ENCODE data around the gene ARPC4. TPM values are rescaled to one million over a fixed set of nuclear protein-coding genes. Genes with fewer than 3 reads are reported as not detected.
A peak's percentile ranks its signal among the peaks of the same experiment; 100 is the strongest.

ARPC4 gene
- total and polyA plus RNA-seq, 8 donors = 45.5 to 180 (median 123) TPM

GRCh38 chr3:9778143-9779074 lies 14.5 kb upstream of the ARPC4 start:
- Histone ChIP-seq H3K27ac (peak overlapping the region in 1 of 5 donors; percentile 62), H3K4me1 (peaks cover 0 to 34% (median 4%) of the 10 kb centered on the region in 4 donors), H3K36me3 (peaks cover 22 to 45% (median 44%) of the 10 kb centered on the region in 4 donors), H3K9me3 (no peaks in the 10 kb centered on the region), H3K27me3 (no peaks in the 10 kb centered on the region), H3K4me3 (no peak overlapping the region)
- DNase-seq = no peak
- WGBS, 5 donors = 63 to 75% (median 69%) methylated on average over 5 of the region's 5 CpGs
- intact Hi-C loops (cut with DNase I; ENCODE audit: low total_unique reads) = no loop called here
- no peak for TF ChIP-seq POLR2A (IDR thresholded peaks at IDR 0.05)
- no peak for TF ChIP-seq CTCF (IDR thresholded peaks at IDR 0.05)
- no peak for TF ChIP-seq EP300 (IDR thresholded peaks at IDR 0.05)
- no peak for TF ChIP-seq POLR2AphosphoS5 (IDR thresholded peaks at IDR 0.05)

GRCh38 chr3:9779075-9779593 lies 13.7 kb upstream of the ARPC4 start:
- H3K4me3 ChIP-seq = no peak overlapping the region
- no peaks in the 10 kb centered on the region for H3K27me3 ChIP-seq
- H3K9me3 ChIP-seq = no peaks in the 10 kb centered on the region
- peaks cover 28 to 52% (median 51%) of the 10 kb centered on the region in 4 donors for H3K36me3 ChIP-seq
- TF ChIP-seq POLR2AphosphoS5 (IDR thresholded peaks at IDR 0.05) (no peak), EP300 (IDR thresholded peaks at IDR 0.05) (no peak), CTCF (IDR thresholded peaks at IDR 0.05) (no peak), POLR2A (IDR thresholded peaks at IDR 0.05) (no peak)
- 64 to 79% (median 76%) methylated on average over 3 to 6 of the region's 6 CpGs for WGBS, 5 donors
- intact Hi-C loops (cut with DNase I; ENCODE audit: low total_unique reads) = no loop called here
- H3K27ac ChIP-seq = peak overlapping the region in 2 of 5 donors; percentile 61 to 62
- no peak for DNase-seq
- peaks cover 0 to 34% (median 4%) of the 10 kb centered on the region in 4 donors for H3K4me1 ChIP-seq

- Histone ChIP-seq H3K27me3 (no peaks in the 10 kb centered on the region), H3K27ac (peak overlapping the region in 4 of 5 donors; percentile 4 to 62 (median 52)), H3K4me3 (no peak overlapping the region), H3K36me3 (peaks cover 33 to 60% (median 58%) of the 10 kb centered on the region in 4 donors), H3K9me3 (no peaks in the 10 kb centered on the region), H3K4me1 (peaks cover 0 to 34% (median 4%) of the 10 kb centered on the region in 4 donors)
- intact Hi-C loops (cut with DNase I; ENCODE audit: low total_unique reads) = no loop called here
- no peak for DNase-seq
- 70 to 80% (median 78%) methylated on average over 8 of the region's 8 CpGs for WGBS, 5 donors
- TF ChIP-seq POLR2A (IDR thresholded peaks at IDR 0.05) (no peak), CTCF (IDR thresholded peaks at IDR 0.05) (no peak), POLR2AphosphoS5 (IDR thresholded peaks at IDR 0.05) (no peak), EP300 (IDR thresholded peaks at IDR 0.05) (no peak)
These were observed 13.0 kb upstream of the ARPC4 start for GRCh38 chr3:9779721-9780457.

GRCh38 chr3:9780458-9780812 lies 12.4 kb upstream of the ARPC4 start:
- TF ChIP-seq POLR2AphosphoS5 (IDR thresholded peaks at IDR 0.05) = no peak
- no peak for TF ChIP-seq CTCF (IDR thresholded peaks at IDR 0.05)
- no peak for TF ChIP-seq POLR2A (IDR thresholded peaks at IDR 0.05)
- no peak for TF ChIP-seq EP300 (IDR thresholded peaks at IDR 0.05)
- Histone ChIP-seq H3K27me3 (no peaks in the 10 kb centered on the region), H3K4me1 (peaks cover 0 to 34% (median 4%) of the 10 kb centered on the region in 4 donors), H3K9me3 (no peaks in the 10 kb centered on the region), H3K27ac (peak overlapping the region; percentile 2 to 62 (median 44)), H3K4me3 (no peak overlapping the region), H3K36me3 (peaks cover 33 to 65% (median 64%) of the 10 kb centered on the region in 4 donors)
- DNase-seq = no peak
- WGBS, 5 donors = 69 to 84% (median 77%) methylated on average over 10 of the region's 10 CpGs
- intact Hi-C loops (cut with DNase I; ENCODE audit: low total_unique reads) = no loop called here
